Measurements from ENCODE around the gene NELFCD. TPM values are rescaled to one million over a fixed set of nuclear protein-coding genes. Genes with fewer than 3 reads are reported as not detected.
"Not testable (repeated sequence)": the region's sequence is repeated elsewhere in the genome, so short reads cannot be mapped to it uniquely, and the experiment has no call there.

NELFCD gene
- total RNA-seq, 1 donor from 2014 or later = 51.0 TPM

GRCh38 chr20:58973179-58973578 is 7.9 kb upstream of the NELFCD start:
- no peak for DNase-seq (ENCODE audit: low read depth in 2 of 2)

GRCh38 chr20:58973866-58974265 is 7.2 kb upstream of the NELFCD start:
- no peak for DNase-seq (ENCODE audit: low read depth in 2 of 2)

GRCh38 chr20:58975353-58975752 is 5.7 kb upstream of the NELFCD start:
- DNase-seq (ENCODE audit: low read depth in 2 of 2) = no peak

GRCh38 chr20:58976061-58976730 is 4.9 kb upstream of the NELFCD start:
- DNase-seq (ENCODE audit: low read depth in 2 of 2) = no peak

GRCh38 chr20:58978351-58979190 is 2.5 kb upstream of the NELFCD start:
- DNase-seq (ENCODE audit: low read depth in 2 of 2) = no peak

GRCh38 chr20:58981628-58982364 is 740 bp downstream of the NELFCD start:
- DNase-seq (ENCODE audit: low read depth in 2 of 2) = peak; percentile 16 to 33

GRCh38 chr20:58982406-58983114 is 1.5 kb downstream of the NELFCD start:
- DNase-seq (ENCODE audit: low read depth in 2 of 2) = no peak

- not testable (repeated sequence) for DNase-seq (ENCODE audit: low read depth in 2 of 2)
These were observed 2.0 kb downstream of the NELFCD start for GRCh38 chr20:58983115-58983468.

- no peak for DNase-seq (ENCODE audit: low read depth in 2 of 2)
These were observed 3.6 kb downstream of the NELFCD start for GRCh38 chr20:58984691-58985090.

GRCh38 chr20:58985656-58986055 is 4.6 kb downstream of the NELFCD start:
- DNase-seq (ENCODE audit: low read depth in 2 of 2) = no peak

- no peak for DNase-seq (ENCODE audit: low read depth in 2 of 2)
These were observed 5.4 kb downstream of the NELFCD start for GRCh38 chr20:58986286-58986967.

GRCh38 chr20:58986968-58987517 is 6.0 kb downstream of the NELFCD start:
- no peak for DNase-seq (ENCODE audit: low read depth in 2 of 2)

- DNase-seq (ENCODE audit: low read depth in 2 of 2) = no peak
These were observed 6.9 kb downstream of the NELFCD start for GRCh38 chr20:58987790-58988564.

- no peak for DNase-seq (ENCODE audit: low read depth in 2 of 2)
These were observed 7.5 kb downstream of the NELFCD start for GRCh38 chr20:58988565-58988882.

- DNase-seq (ENCODE audit: low read depth in 2 of 2) = no peak
These were observed 8.1 kb downstream of the NELFCD start for GRCh38 chr20:58989196-58989595.

- DNase-seq (ENCODE audit: low read depth in 2 of 2) = no peak
These were observed 9.8 kb downstream of the NELFCD start for GRCh38 chr20:58990651-58991445.

- DNase-seq (ENCODE audit: low read depth in 2 of 2) = no peak
These were observed 10.7 kb downstream of the NELFCD start for GRCh38 chr20:58991715-58992114.

- no peak for DNase-seq (ENCODE audit: low read depth in 2 of 2)
These were observed 11.9 kb downstream of the NELFCD start for GRCh38 chr20:58992911-58993310.
